Endothelial cell of umbilical vein (primary cell): ENCODE data around the gene KCNV2. TPM values are rescaled to one million over a fixed set of nuclear protein-coding genes. Genes with fewer than 3 reads are reported as not detected.

ENCODE experiments used
- BruUV-seq: library from RNA; stranded (reverse); fragments of 400-500 nt; replicated peaks from 2 replicates; lab custom pipeline; 2021; lab: Mats Ljungman, UMichigan
- CTCF ChIA-PET: fragments of 300-600, 350-600 bp; sonication (Branson Sonifier 250); formaldehyde crosslinking; loops from one replicate; lab custom pipeline; 2021; ENCODE audit warnings: antibody characterized with exemption, inconsistent platforms; lab: Charles Lee
- POLR2A ChIA-PET: fragments of 300-600, 350-600 bp; sonication (Branson Sonifier 250); formaldehyde crosslinking; loops from one replicate; lab custom pipeline; 2021; ENCODE audit warnings: antibody characterized with exemption, inconsistent platforms; lab: Charles Lee
- DNase-seq: peaks from one replicate; pipeline ENCODE4 v3.0.0-alpha.2; 2011; ENCODE audit warnings: low read depth, low spot score
- FAIRE-seq: peaks from 2 replicates; lab custom pipeline; 2011; peaks lifted over from hg19 to GRCh38; lab: Jason Lieb, UNC
- H2AFZ ChIP-seq: 2 replicates; pipeline ENCODE4 v1.6.0; 2012; ENCODE audit warnings: low read depth, low read length, control low read depth, inconsistent platforms
- H3K27ac ChIP-seq: 2 replicates; pipeline ENCODE4 v1.5.1; 2011; ENCODE audit warnings: low read depth, mild to moderate bottlenecking, control low read depth, low read length, moderate library complexity; ENCODE audit not compliant: insufficient read depth
- H3K27me3 ChIP-seq, 2 experiments: 2 replicates each; pipeline versions ENCODE4 v1.6.0 to v1.6.1; 2011; ENCODE audit warnings: low read length in 2 of 2, mixed read lengths in 1 of 2; ENCODE audit not compliant: control insufficient read depth in 2 of 2, insufficient read depth in 2 of 2
- H3K36me3 ChIP-seq, 2 experiments: 2 replicates in 1 of 2; 3 replicates in 1 of 2; pipeline ENCODE4 v1.5.1; 2011; ENCODE audit warnings: low read length in 2 of 2, mild to moderate bottlenecking in 1 of 2, moderate library complexity in 1 of 2; ENCODE audit not compliant: control insufficient read depth in 2 of 2, insufficient read depth in 2 of 2; ENCODE audit errors: extremely low read depth in 1 of 2
- H3K4me1 ChIP-seq: 3 replicates; pipeline ENCODE4 v1.5.1; 2011; ENCODE audit warnings: mild to moderate bottlenecking, low read length; ENCODE audit not compliant: control insufficient read depth, insufficient read depth; ENCODE audit errors: extremely low read depth
- H3K4me2 ChIP-seq: 2 replicates; pipeline ENCODE4 v1.6.1; 2011; ENCODE audit warnings: low read length, control low read depth, mixed read lengths; ENCODE audit not compliant: insufficient read depth
- H3K4me3 ChIP-seq, 3 experiments: fragments of 200-600 bp in 1 of 3; sonication (generic), shearing (Covaris generic) in 1 of 3; replicated peaks in 1 of 3; 2 replicates each; pipeline ENCODE4 v1.5.1; 2011 to 2016; ENCODE audit warnings: control low read depth in 3 of 3, low read length in 3 of 3, mild to moderate bottlenecking in 2 of 3, inconsistent platforms in 1 of 3, low read depth in 1 of 3, moderate library complexity in 1 of 3; ENCODE audit not compliant: insufficient read depth in 1 of 3
- H3K79me2 ChIP-seq: 2 replicates; pipeline ENCODE4 v1.6.0; 2012; ENCODE audit warnings: low read length, inconsistent platforms; ENCODE audit not compliant: control insufficient read depth, insufficient read depth
- H3K9ac ChIP-seq: replicated peaks from 2 replicates; pipeline ENCODE3; 2011; ENCODE audit warnings: low read length, control low read depth; ENCODE audit not compliant: insufficient read depth; ENCODE audit errors: extremely low read depth
- H3K9me1 ChIP-seq: replicated peaks from 3 replicates; pipeline ENCODE4 v1.6.0; 2011; ENCODE audit warnings: mild to moderate bottlenecking, low read length; ENCODE audit not compliant: control insufficient read depth, insufficient read depth; ENCODE audit errors: extremely low read depth
- H3K9me3 ChIP-seq: replicated peaks from 2 replicates; pipeline ENCODE4 v1.5.1; 2012; ENCODE audit warnings: low read length, inconsistent platforms; ENCODE audit not compliant: control insufficient read depth, insufficient read depth
- H4K20me1 ChIP-seq: replicated peaks from 2 replicates; pipeline ENCODE3; 2011; ENCODE audit warnings: mild to moderate bottlenecking, low read length; ENCODE audit not compliant: control insufficient read depth, insufficient read depth; ENCODE audit errors: extremely low read depth
- CTCF ChIP-seq, 2 donors: IDR thresholded peaks; 1 replicate in 1 of 2; 2 replicates in 1 of 2; pipeline ENCODE4 v1.5.1; 2011; ENCODE audit warnings: low read length in 2 of 2, mild to moderate bottlenecking in 2 of 2, moderate library complexity in 2 of 2, control low read depth in 1 of 2, inconsistent platforms in 1 of 2, low read depth in 1 of 2; ENCODE audit not compliant: insufficient read depth in 1 of 2; ENCODE audit errors: extremely low read depth in 1 of 2
- EZH2 ChIP-seq: IDR thresholded peaks from 2 replicates; pipeline ENCODE4 v1.6.1; 2012; ENCODE audit warnings: borderline replicate concordance, low read depth, mild to moderate bottlenecking, moderate library complexity, low read length, inconsistent platforms; ENCODE audit not compliant: severe bottlenecking
- FOS ChIP-seq: IDR thresholded peaks from 2 replicates; pipeline ENCODE4 v1.6.1; 2011; ENCODE audit warnings: mild to moderate bottlenecking, low read length, moderate library complexity, borderline replicate concordance; ENCODE audit not compliant: insufficient read depth
- GATA2 ChIP-seq: IDR thresholded peaks from 2 replicates; pipeline ENCODE4 v1.7.0; 2011; ENCODE audit warnings: low read depth, mild to moderate bottlenecking, moderate library complexity, mixed read lengths, low read length; ENCODE audit not compliant: insufficient read length, insufficient read depth
- JUN ChIP-seq: IDR thresholded peaks from 2 replicates; pipeline ENCODE4 v1.6.1; 2011; ENCODE audit warnings: borderline replicate concordance, low read depth; ENCODE audit not compliant: insufficient read length, insufficient read depth
- MYC ChIP-seq: IDR thresholded peaks from one replicate; pipeline ENCODE4 v1.6.1; 2011; ENCODE audit warnings: mild to moderate bottlenecking, low read depth, low read length
- POLR2A ChIP-seq: IDR thresholded peaks from 2 replicates; pipeline ENCODE4 v1.6.1; 2012; ENCODE audit warnings: low read depth, mild to moderate bottlenecking, control low read depth, low read length
- POLR2AphosphoS5 ChIP-seq: IDR thresholded peaks from 2 replicates; pipeline ENCODE4 v1.6.1; 2012; ENCODE audit warnings: low read depth, mild to moderate bottlenecking, control low read depth, low read length, moderate library complexity; ENCODE audit not compliant: insufficient read depth
- dilution Hi-C: fragments of 300-500 bp; cut with MboI; formaldehyde crosslinking; loops from one replicate; pipeline ENCODE4 v1.15.0; 2019; ENCODE audit warnings: low sequenced_read_pairs; ENCODE audit not compliant: extremely low pct_ligation_motif_present
- intact Hi-C: fragments of 100-400 bp; cut with micrococcal nuclease; formaldehyde crosslinking; loops from one replicate; pipeline ENCODE4 v1.10.0; 2022
- polyA plus RNA-seq, 4 experiments: library from polyadenylated mRNA; depleted of rRNA in 3 of 4; stranded (reverse) in 3 of 4; unstranded in 1 of 4; fragments of >200 nt; gene quantifications; 2 replicates each; pipeline versions ENCODE4 v1.2.1 to v1.2.3, GENCODE V29; 2011 to 2012; ENCODE audit warnings: missing spikeins in 1 of 4
- total RNA-seq: library from RNA; stranded (reverse); gene quantifications from 2 replicates; pipeline ENCODE4 v1.2.3, GENCODE V29; 2021
- TF ChIP-seq, protein P1 (sequence below): IDR thresholded peaks from 2 replicates; pipeline ENCODE4 v1.6.1; 2011; ENCODE audit not compliant: insufficient read depth, insufficient read length

Gene KCNV2
- total and polyA plus RNA-seq, 2 donors (not counting 3 experiments of a cell fraction or from before 2014, with no cell fraction given): not detected

GRCh38 chr9:2764353-2764752 lies 47.0 kb downstream of the KCNV2 start:
- no peaks in the 10 kb centered on the region for H3K9me3 ChIP-seq
- H3K9me1 ChIP-seq: no peaks in the 10 kb centered on the region
- no peak overlapping the region for H3K27ac ChIP-seq
- no peaks in the 10 kb centered on the region for H3K4me1 ChIP-seq
- no peaks in the 10 kb centered on the region for H4K20me1 ChIP-seq
- no peak overlapping the region for H3K4me2 ChIP-seq
- no peaks in the 10 kb centered on the region for H3K79me2 ChIP-seq
- dilution Hi-C loops (no loop called here), intact Hi-C loops (no loop called here)
- BruUV-seq: no TSS peak
- POLR2A ChIA-PET: no interaction called here
- no peak for DNase-seq
- H2AFZ ChIP-seq: no peak overlapping the region
- H3K9ac ChIP-seq: no peak overlapping the region
- H3K27me3 ChIP-seq: no peaks in the 10 kb centered on the region
- TF ChIP-seq, protein P1, sequence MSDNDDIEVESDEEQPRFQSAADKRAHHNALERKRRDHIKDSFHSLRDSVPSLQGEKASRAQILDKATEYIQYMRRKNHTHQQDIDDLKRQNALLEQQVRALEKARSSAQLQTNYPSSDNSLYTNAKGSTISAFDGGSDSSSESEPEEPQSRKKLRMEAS: no peak
- TF ChIP-seq CTCF (IDR thresholded peaks at IDR 0.05; ENCODE audit: extremely low read depth in 1 of 2, insufficient read depth in 1 of 2, low read depth in 1 of 2, low read length in 2 of 2) (no peak), GATA2 (no peak), EZH2 (no peak), POLR2A (no peak), POLR2AphosphoS5 (no peak), MYC (no peak), FOS (no peak), JUN (no peak)
- no peaks in the 10 kb centered on the region for H3K36me3 ChIP-seq
- no peak overlapping the region for H3K4me3 ChIP-seq
- no peak for FAIRE-seq
- CTCF ChIA-PET: no interaction called here
